ENCODE data around the gene IGSF21. TPM values are rescaled to one million over a fixed set of nuclear protein-coding genes. Genes with fewer than 3 reads are reported as not detected.

Gene IGSF21
- total and polyA plus RNA-seq, 4 experiments from 2014 or later, result not detected

DNA sequence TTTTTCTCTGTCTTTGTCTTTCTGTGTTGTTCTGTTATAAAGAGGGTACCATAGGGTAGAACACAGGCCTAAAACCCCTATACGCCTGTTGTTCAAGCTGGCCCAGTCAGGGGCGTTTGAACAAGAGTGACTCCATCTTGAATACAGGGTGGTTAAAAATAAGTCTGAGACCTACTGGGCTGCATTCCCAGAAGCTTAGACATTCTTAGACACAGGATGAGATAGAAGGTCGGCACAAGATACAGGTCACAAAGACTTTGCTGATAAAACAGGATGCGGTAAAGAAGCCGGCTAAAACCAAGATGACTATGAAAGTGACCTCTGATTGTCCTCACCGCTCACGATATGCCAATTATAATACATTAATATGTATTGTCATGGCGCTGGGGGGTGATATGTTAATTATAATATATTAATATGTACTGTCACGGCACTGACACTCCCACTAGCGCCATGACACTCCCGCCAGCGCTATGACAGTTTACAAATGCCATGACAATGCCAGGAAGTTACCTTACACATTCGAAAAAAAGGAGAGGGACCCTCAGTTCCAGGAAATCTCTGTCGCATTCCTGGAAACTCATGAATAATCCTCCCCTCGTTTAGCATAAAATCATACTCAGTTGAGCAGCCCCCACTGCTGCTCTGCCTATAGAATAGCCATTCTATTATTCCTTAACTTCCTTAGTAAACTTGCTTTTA lies 314.6 kb downstream of the IGSF21 start:
- H3K4me1 Mint-ChIP-seq, result no peaks in the 10 kb centered on the region
- POLR2A ChIA-PET (ENCODE audit: partially characterized antibody), result no interaction called here

DNA sequence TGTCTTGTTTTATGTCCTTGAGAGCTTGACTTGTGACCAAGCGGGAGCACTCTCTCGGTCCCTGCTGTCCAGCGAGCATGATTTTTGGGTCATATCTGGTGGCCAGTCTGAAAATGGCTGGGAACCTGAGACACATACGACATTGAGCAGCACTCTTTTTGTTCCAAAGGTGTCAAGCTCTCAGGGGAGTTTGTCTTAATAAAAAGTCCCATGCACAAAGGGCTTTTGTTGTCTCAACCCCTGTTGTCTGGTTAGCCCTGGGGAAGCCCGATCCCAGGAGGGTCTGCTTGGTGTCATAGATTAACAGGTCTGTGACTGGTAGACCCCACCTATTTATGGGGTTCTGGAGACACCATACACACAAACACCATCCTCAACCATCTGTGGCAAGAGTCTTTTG lies 315.4 kb downstream of the IGSF21 start:
- Mint-ChIP-seq H3K27ac (peak overlapping the region in 1 of 7 donors; percentile 23), H3K4me1 (no peaks in the 10 kb centered on the region), H3K9me3 (peaks cover 0 to 29% (median 16%) of the 10 kb centered on the region in 8 donors), H3K4me3 (no peak overlapping the region), H3K27me3 (peaks cover 7 to 8% of the 10 kb centered on the region in 2 donors), H3K36me3 (no peaks in the 10 kb centered on the region)
- ChIA-PET POLR2A (ENCODE audit: partially characterized antibody) (no interaction called here), CTCF (ENCODE audit: partially characterized antibody) (no interaction called here)
- H3K4me3 ChIP-seq (ENCODE audit: low read length in 2 of 2), result no peak overlapping the region
- intact Hi-C loops (cut with micrococcal nuclease), result no loop called here
- no peaks in the 10 kb centered on the region for H3K9me3 ChIP-seq (ENCODE audit: control insufficient read depth in 1 of 2, low read length in 2 of 2)
- H3K27me3 ChIP-seq (ENCODE audit: insufficient read depth, low read length), result no peaks in the 10 kb centered on the region
- no peak for DNase-seq
- no peaks in the 10 kb centered on the region for H3K4me1 ChIP-seq (ENCODE audit: insufficient read depth, low read length)
- H3K27ac ChIP-seq (ENCODE audit: low read depth, low read length), result no peak overlapping the region
- H3K36me3 ChIP-seq (ENCODE audit: insufficient read depth, low read length), result no peaks in the 10 kb centered on the region

More for the DNA sequence above, 314.6 kb downstream of the IGSF21 start:
- Histone ChIP-seq H3K27me3 (ENCODE audit: insufficient read depth, low read length) (no peaks in the 10 kb centered on the region), H3K36me3 (ENCODE audit: insufficient read depth, low read length) (no peaks in the 10 kb centered on the region), H3K27ac (ENCODE audit: low read depth, low read length) (no peak overlapping the region), H3K4me3 (ENCODE audit: low read length in 2 of 2) (no peak overlapping the region), H3K9me3 (ENCODE audit: control insufficient read depth in 1 of 2, low read length in 2 of 2) (no peaks in the 10 kb centered on the region), H3K4me1 (ENCODE audit: insufficient read depth, low read length) (no peaks in the 10 kb centered on the region)
- H3K36me3 Mint-ChIP-seq, result no peaks in the 10 kb centered on the region
- no peak for DNase-seq
- H3K9me3 Mint-ChIP-seq, result peaks cover 0 to 22% (median 13%) of the 10 kb centered on the region in 8 donors
- no peak overlapping the region for H3K27ac Mint-ChIP-seq
- peaks cover 7 to 8% of the 10 kb centered on the region in 2 donors for H3K27me3 Mint-ChIP-seq
- no peak overlapping the region for H3K4me3 Mint-ChIP-seq
- CTCF ChIA-PET (ENCODE audit: partially characterized antibody), result no interaction called here
- intact Hi-C loops (cut with micrococcal nuclease), result no loop called here

DNA sequence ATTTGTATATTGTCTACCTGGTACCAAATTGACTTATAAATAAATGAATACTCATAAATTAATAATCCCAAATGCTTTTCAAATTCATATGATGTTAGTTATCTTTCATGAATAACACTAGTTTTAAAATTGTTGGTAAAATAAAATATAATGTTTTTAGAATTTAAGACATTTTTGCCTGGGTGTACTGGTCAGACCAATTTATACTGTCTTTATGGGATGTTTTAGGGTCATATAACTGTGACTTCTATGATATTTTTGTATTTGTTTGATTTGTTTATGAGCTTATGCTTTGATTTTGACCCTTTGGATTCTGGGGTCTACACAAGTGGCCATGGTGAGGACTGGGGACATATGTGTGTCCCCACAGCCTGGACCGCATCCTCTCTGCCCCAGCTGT lies 319.0 kb downstream of the IGSF21 start:
- H3K9me3 Mint-ChIP-seq, result peaks cover 0 to 41% (median 20%) of the 10 kb centered on the region in 8 donors
- Histone ChIP-seq H3K4me1 (ENCODE audit: insufficient read depth, low read length) (no peaks in the 10 kb centered on the region), H3K9me3 (ENCODE audit: control insufficient read depth in 1 of 2, low read length in 2 of 2) (no peaks in the 10 kb centered on the region), H3K4me3 (ENCODE audit: low read length in 2 of 2) (no peak overlapping the region), H3K27ac (ENCODE audit: low read depth, low read length) (no peak overlapping the region), H3K27me3 (ENCODE audit: insufficient read depth, low read length) (no peaks in the 10 kb centered on the region), H3K36me3 (ENCODE audit: insufficient read depth, low read length) (no peaks in the 10 kb centered on the region)
- no peaks in the 10 kb centered on the region for H3K4me1 Mint-ChIP-seq
- ChIA-PET POLR2A (ENCODE audit: partially characterized antibody) (no interaction called here), CTCF (ENCODE audit: partially characterized antibody) (no interaction called here)
- H3K4me3 Mint-ChIP-seq, result no peak overlapping the region
- intact Hi-C loops (cut with micrococcal nuclease), result no loop called here
- H3K36me3 Mint-ChIP-seq, result no peaks in the 10 kb centered on the region
- no peak overlapping the region for H3K27ac Mint-ChIP-seq
- no peak for DNase-seq
- H3K27me3 Mint-ChIP-seq, result peaks cover 5 to 6% of the 10 kb centered on the region in 2 donors

Measured in CD4-positive, alpha-beta memory T cell (primary cell).